Right renal pelvis (tissue), 4 donors: ENCODE measurements around the gene HEYL. TPM values are rescaled to one million over a fixed set of nuclear protein-coding genes. Genes with fewer than 3 reads are reported as not detected.
"Not testable (repeated sequence)": the region's sequence is repeated elsewhere in the genome, so short reads cannot be mapped to it uniquely, and the experiment has no call there.

Source experiments
- DNase-seq, 4 donors: peaks; one replicate each; pipeline ENCODE4 v3.0.0-alpha.2; 2013; ENCODE audit warnings: low read depth in 4 of 4, low spot score in 3 of 4, missing footprints in 1 of 4
- polyA plus RNA-seq, 4 donors: library from polyadenylated mRNA; unstranded; fragments of 120-200 nt; gene quantifications; one replicate each; pipeline ENCODE4 v1.2.1, GENCODE V29; 2013; ENCODE audit not compliant: insufficient read length in 4 of 4

Gene HEYL
- polyA plus RNA-seq, 4 donors, result 21.8 to 26.3 (median 22.5) TPM

GRCh38 chr1:39613250-39613649 is 26.2 kb downstream of the HEYL start:
- no peak for DNase-seq

- DNase-seq, result no peak
Measured at GRCh38 chr1:39609618-39610331, 29.7 kb downstream of the HEYL start.

- DNase-seq, result no peak
Measured at GRCh38 chr1:39608921-39609320, 30.5 kb downstream of the HEYL start.

GRCh38 chr1:39603677-39604076 is 35.8 kb downstream of the HEYL start:
- DNase-seq, result not testable (repeated sequence)

- not testable (repeated sequence) for DNase-seq
Measured at GRCh38 chr1:39601667-39602255, 37.7 kb downstream of the HEYL start.

- DNase-seq, result no peak
Measured at GRCh38 chr1:39596163-39596562, 43.3 kb downstream of the HEYL start.

GRCh38 chr1:39593386-39593785 is 46.1 kb downstream of the HEYL start:
- no peak for DNase-seq

- DNase-seq, result no peak
Measured at GRCh38 chr1:39592069-39592468, 47.4 kb downstream of the HEYL start.

GRCh38 chr1:39590546-39590945 is 48.9 kb downstream of the HEYL start:
- no peak for DNase-seq

GRCh38 chr1:39585933-39586332 is 53.5 kb downstream of the HEYL start:
- no peak for DNase-seq

- no peak for DNase-seq
Measured at GRCh38 chr1:39576016-39576657, 63.3 kb downstream of the HEYL start.

- DNase-seq, result no peak
Measured at GRCh38 chr1:39575191-39576015, 64.0 kb downstream of the HEYL start.

- no peak for DNase-seq
Measured at GRCh38 chr1:39574646-39575045, 64.8 kb downstream of the HEYL start.

Other genes with a start within 250 kb of the HEYL start
- under 1 TPM; 0.32 to 0.86 (median 0.50) TPM for gene BMP8A, start 148.0 kb downstream of the HEYL start, polyA plus RNA-seq
- 100 to 1,000 TPM; 193 to 216 (median 199) TPM for gene PABPC4, start 62.9 kb downstream of the HEYL start, polyA plus RNA-seq
- gene NT5C1A, start 32.5 kb upstream of the HEYL start, polyA plus RNA-seq, result under 1 TPM; 0.37 to 0.69 (median 0.43) TPM
- 1 to 10 TPM in 2 of 4 donors, under 1 TPM in 2; 0.86 to 1.7 (median 1.0) TPM for gene HPCAL4, start 51.8 kb upstream of the HEYL start, polyA plus RNA-seq
- 10 to 100 TPM; 61.8 to 72.9 (median 70.7) TPM for gene PPIE, start 99.2 kb upstream of the HEYL start, polyA plus RNA-seq
- under 1 TPM; 0.17 to 0.47 (median 0.25) TPM for gene OXCT2, start 131.7 kb upstream of the HEYL start, polyA plus RNA-seq
- gene BMP8B, start 149.2 kb upstream of the HEYL start, polyA plus RNA-seq, result 1 to 10 TPM; 1.9 to 3.8 (median 2.6) TPM
- 10 to 100 TPM; 30.8 to 34.4 (median 32.3) TPM for gene TRIT1, start 243.9 kb upstream of the HEYL start, polyA plus RNA-seq